OCI-LY3 (cell line): ENCODE results near the gene TBC1D3I.
"Not testable (repeated sequence)": the region's sequence is repeated elsewhere in the genome, so short reads cannot be mapped to it uniquely, and the experiment has no call there.

Experiments used
- H2AFZ ChIP-seq: fragments of 200-600, 300-600 bp; shearing (Covaris generic); 2 replicates; pipeline ENCODE4 v1.6.0; 2014; ENCODE audit warnings: antibody characterized with exemption, low read depth, low read length
- H3K27ac ChIP-seq: fragments of 200-600, 300-600 bp; sonication (generic); 2 replicates; pipeline ENCODE4 v1.5.1; 2014; ENCODE audit warnings: mild to moderate bottlenecking, low read length, moderate library complexity, mixed read lengths
- H3K27me3 ChIP-seq: fragments of 200-600, 300-600 bp; sonication (generic); 2 replicates; pipeline ENCODE4 v1.6.1; 2014; ENCODE audit warnings: low read depth, low read length, mixed read lengths
- H3K36me3 ChIP-seq: fragments of 200-600, 300-600 bp; sonication (generic); replicated peaks from 2 replicates; pipeline ENCODE3; 2014; ENCODE audit warnings: low read depth, low read length, mixed read lengths
- H3K4me1 ChIP-seq: fragments of 300-600, 200-600 bp; sonication (generic); 2 replicates; pipeline ENCODE4 v1.6.1; 2014; ENCODE audit warnings: low read length, mixed read lengths
- H3K4me2 ChIP-seq: fragments of 200-600, 300-600 bp; sonication (generic); 2 replicates; pipeline ENCODE4 v1.6.1; 2014; ENCODE audit warnings: low read length, mixed read lengths
- H3K4me3 ChIP-seq: fragments of 300-600, 200-600 bp; sonication (generic); 2 replicates; pipeline ENCODE4 v1.5.1; 2014; ENCODE audit warnings: antibody characterized with exemption, mild to moderate bottlenecking, low read length, moderate library complexity
- H3K79me2 ChIP-seq: fragments of 300-600, 200-600 bp; shearing (Covaris generic); 2 replicates; pipeline ENCODE4 v1.6.1; 2014; ENCODE audit warnings: mild to moderate bottlenecking, low read length, mixed read lengths
- H3K9ac ChIP-seq: fragments of 300-600, 200-600 bp; shearing (Covaris generic); 2 replicates; pipeline ENCODE4 v1.6.0; 2014; ENCODE audit warnings: mild to moderate bottlenecking, low read length, moderate library complexity
- H3K9me3 ChIP-seq: fragments of 200-600, 300-600 bp; shearing (Covaris generic); 2 replicates; pipeline ENCODE4 v1.6.1; 2014; ENCODE audit warnings: low read length, mixed read lengths; ENCODE audit not compliant: insufficient read depth
- H4K20me1 ChIP-seq: fragments of 200-600, 300-600 bp; sonication (generic); 2 replicates; pipeline ENCODE4 v1.6.1; 2016; ENCODE audit warnings: low read length, mixed read lengths; ENCODE audit not compliant: insufficient read depth
- CTCF ChIP-seq: fragments of 200-600, 300-600 bp; sonication (generic); IDR thresholded peaks from 2 replicates; pipeline ENCODE4 v1.5.1; 2014; ENCODE audit warnings: antibody characterized with exemption, low read length, low read depth
- EZH2phosphoT487 ChIP-seq: fragments of 200-600 bp; shearing (Covaris generic); IDR thresholded peaks from 2 replicates; pipeline ENCODE4 v1.6.1; 2018; ENCODE audit warnings: antibody characterized with exemption, mixed run types, low read depth

The TBC1D3I gene

GRCh38 chr17:36212966-36213365, 51.4 kb downstream of the TBC1D3I start:
- Histone ChIP-seq H3K4me1 (no peaks in the 10 kb centered on the region), H3K4me2 (no peak overlapping the region), H3K36me3 (no peaks in the 10 kb centered on the region), H3K4me3 (no peak overlapping the region), H2AFZ (no peak overlapping the region), H3K27me3 (no peaks in the 10 kb centered on the region), H3K9me3 (no peaks in the 10 kb centered on the region), H4K20me1 (no peaks in the 10 kb centered on the region), H3K9ac (no peak overlapping the region), H3K27ac (no peak overlapping the region), H3K79me2 (no peaks in the 10 kb centered on the region)
- TF ChIP-seq EZH2phosphoT487, result no peak
- no peak for TF ChIP-seq CTCF

- Histone ChIP-seq H3K9ac (no peak overlapping the region), H3K9me3 (no peaks in the 10 kb centered on the region), H3K36me3 (no peaks in the 10 kb centered on the region), H3K79me2 (no peaks in the 10 kb centered on the region), H3K27ac (no peak overlapping the region), H3K4me2 (no peak overlapping the region), H3K4me1 (no peaks in the 10 kb centered on the region), H2AFZ (no peak overlapping the region), H4K20me1 (no peaks in the 10 kb centered on the region), H3K4me3 (no peak overlapping the region), H3K27me3 (no peaks in the 10 kb centered on the region)
- TF ChIP-seq EZH2phosphoT487 (no peak), CTCF (no peak)
Measured at GRCh38 chr17:36212272-36212605, 52.1 kb downstream of the TBC1D3I start.

GRCh38 chr17:36211484-36212271, 52.7 kb downstream of the TBC1D3I start:
- not testable (repeated sequence) for H3K36me3 ChIP-seq, H3K4me2 ChIP-seq, H3K9me3 ChIP-seq, H3K4me3 ChIP-seq, H2AFZ ChIP-seq, H3K4me1 ChIP-seq, H3K79me2 ChIP-seq, H3K27ac ChIP-seq, H3K9ac ChIP-seq, H4K20me1 ChIP-seq, H3K27me3 ChIP-seq

GRCh38 chr17:36210439-36211211, 53.7 kb downstream of the TBC1D3I start, which contains the start of gene CCL4L2:
Gene CCL4L2, plus strand, starts transcription at chr17:36211063.
- H3K27ac ChIP-seq, H2AFZ ChIP-seq, H3K9me3 ChIP-seq, H3K9ac ChIP-seq, H3K27me3 ChIP-seq, H3K79me2 ChIP-seq, H3K4me3 ChIP-seq, H4K20me1 ChIP-seq, H3K36me3 ChIP-seq, H3K4me1 ChIP-seq, H3K4me2 ChIP-seq: not testable (repeated sequence)

- Histone ChIP-seq H3K4me2 (no peak overlapping the region), H3K27me3 (no peaks in the 10 kb centered on the region), H3K4me3 (no peak overlapping the region), H3K9ac (no peak overlapping the region), H3K36me3 (no peaks in the 10 kb centered on the region), H3K79me2 (no peaks in the 10 kb centered on the region), H3K4me1 (no peaks in the 10 kb centered on the region), H3K27ac (no peak overlapping the region), H2AFZ (no peak overlapping the region), H3K9me3 (no peaks in the 10 kb centered on the region), H4K20me1 (no peaks in the 10 kb centered on the region)
- TF ChIP-seq CTCF (no peak), EZH2phosphoT487 (no peak)
Measured at GRCh38 chr17:36209575-36209974, 54.8 kb downstream of the TBC1D3I start.

- not testable (repeated sequence) for H3K36me3 ChIP-seq, H3K9me3 ChIP-seq, H2AFZ ChIP-seq, H3K9ac ChIP-seq, H3K79me2 ChIP-seq, H3K4me1 ChIP-seq, H3K27ac ChIP-seq, H4K20me1 ChIP-seq, H3K4me2 ChIP-seq, H3K27me3 ChIP-seq, H3K4me3 ChIP-seq
Measured at GRCh38 chr17:36207383-36207782, 57.0 kb downstream of the TBC1D3I start.

- H4K20me1 ChIP-seq, H3K9ac ChIP-seq, H3K79me2 ChIP-seq, H3K27ac ChIP-seq, H3K9me3 ChIP-seq, H3K4me2 ChIP-seq, H3K4me3 ChIP-seq, H2AFZ ChIP-seq, H3K4me1 ChIP-seq, H3K36me3 ChIP-seq, H3K27me3 ChIP-seq: not testable (repeated sequence)
Measured at GRCh38 chr17:36206486-36206821, 57.9 kb downstream of the TBC1D3I start.
